ENCODE results near the gene BAHD1.

DNA sequence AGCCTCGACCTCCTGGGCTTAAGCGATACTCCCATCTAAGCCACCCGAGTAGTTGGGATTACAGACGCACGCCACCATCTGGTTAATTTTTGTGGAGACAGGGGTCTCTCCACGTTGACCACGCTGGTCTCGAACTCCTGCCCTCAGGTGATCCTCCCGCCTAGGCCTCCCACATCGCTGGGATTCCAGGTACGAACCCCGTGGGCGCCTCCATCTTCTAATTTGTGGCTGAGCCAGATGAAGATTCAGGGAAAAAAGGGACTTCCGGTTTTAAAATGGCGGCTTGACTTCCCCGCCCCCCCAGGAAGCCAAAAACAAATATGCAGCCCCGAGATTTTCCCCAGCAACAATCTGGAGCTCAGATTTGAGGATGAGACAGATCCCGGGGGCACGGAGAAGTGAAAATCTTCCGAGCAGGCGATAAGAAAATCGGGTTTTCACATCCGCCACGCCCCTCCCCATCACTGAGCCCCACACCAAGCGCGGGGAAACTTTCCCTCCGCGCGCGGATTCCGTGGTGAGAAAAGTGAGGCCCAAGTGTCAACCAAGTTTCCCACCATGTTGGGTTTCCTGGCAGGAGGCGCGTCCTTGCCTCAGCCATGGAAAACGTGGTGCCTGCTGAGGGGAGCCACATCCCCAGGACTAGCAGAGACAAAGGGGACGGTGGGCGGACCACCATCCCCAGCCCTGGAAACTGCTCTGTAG, 45.5 kb downstream of the BAHD1 start:
- TF ChIP-seq CTCF (IDR thresholded peaks at IDR 0.05), result no peak
- no peak for TF ChIP-seq EZH2 (IDR thresholded peaks at IDR 0.05; ENCODE audit: borderline replicate concordance, insufficient read depth, low read depth, low read length, poor library complexity, severe bottlenecking)

All from B cell (primary cell).